Endothelial cell of umbilical vein (primary cell): ENCODE data around the gene ADGRG7. TPM values are rescaled to one million over a fixed set of nuclear protein-coding genes. Genes with fewer than 3 reads are reported as not detected.

ENCODE experiments used
- BruUV-seq: library from RNA; stranded (reverse); fragments of 400-500 nt; replicated peaks from 2 replicates; lab custom pipeline; 2021; lab: Mats Ljungman, UMichigan
- CTCF ChIA-PET: fragments of 300-600, 350-600 bp; sonication (Branson Sonifier 250); formaldehyde crosslinking; loops from one replicate; lab custom pipeline; 2021; ENCODE audit warnings: antibody characterized with exemption, inconsistent platforms; lab: Charles Lee
- POLR2A ChIA-PET: fragments of 300-600, 350-600 bp; sonication (Branson Sonifier 250); formaldehyde crosslinking; loops from one replicate; lab custom pipeline; 2021; ENCODE audit warnings: antibody characterized with exemption, inconsistent platforms; lab: Charles Lee
- DNase-seq: peaks from one replicate; pipeline ENCODE4 v3.0.0-alpha.2; 2011; ENCODE audit warnings: low read depth, low spot score
- FAIRE-seq: peaks from 2 replicates; lab custom pipeline; 2011; peaks lifted over from hg19 to GRCh38; lab: Jason Lieb, UNC
- H2AFZ ChIP-seq: 2 replicates; pipeline ENCODE4 v1.6.0; 2012; ENCODE audit warnings: low read depth, low read length, control low read depth, inconsistent platforms
- H3K27ac ChIP-seq: 2 replicates; pipeline ENCODE4 v1.5.1; 2011; ENCODE audit warnings: low read depth, mild to moderate bottlenecking, control low read depth, low read length, moderate library complexity; ENCODE audit not compliant: insufficient read depth
- H3K27me3 ChIP-seq, 2 experiments: 2 replicates each; pipeline versions ENCODE4 v1.6.0 to v1.6.1; 2011; ENCODE audit warnings: low read length in 2 of 2, mixed read lengths in 1 of 2; ENCODE audit not compliant: control insufficient read depth in 2 of 2, insufficient read depth in 2 of 2
- H3K36me3 ChIP-seq, 2 experiments: 2 replicates in 1 of 2; 3 replicates in 1 of 2; pipeline ENCODE4 v1.5.1; 2011; ENCODE audit warnings: low read length in 2 of 2, mild to moderate bottlenecking in 1 of 2, moderate library complexity in 1 of 2; ENCODE audit not compliant: control insufficient read depth in 2 of 2, insufficient read depth in 2 of 2; ENCODE audit errors: extremely low read depth in 1 of 2
- H3K4me1 ChIP-seq: 3 replicates; pipeline ENCODE4 v1.5.1; 2011; ENCODE audit warnings: mild to moderate bottlenecking, low read length; ENCODE audit not compliant: control insufficient read depth, insufficient read depth; ENCODE audit errors: extremely low read depth
- H3K4me2 ChIP-seq: 2 replicates; pipeline ENCODE4 v1.6.1; 2011; ENCODE audit warnings: low read length, control low read depth, mixed read lengths; ENCODE audit not compliant: insufficient read depth
- H3K4me3 ChIP-seq, 3 experiments: fragments of 200-600 bp in 1 of 3; sonication (generic), shearing (Covaris generic) in 1 of 3; replicated peaks in 1 of 3; 2 replicates each; pipeline ENCODE4 v1.5.1; 2011 to 2016; ENCODE audit warnings: control low read depth in 3 of 3, low read length in 3 of 3, mild to moderate bottlenecking in 2 of 3, inconsistent platforms in 1 of 3, low read depth in 1 of 3, moderate library complexity in 1 of 3; ENCODE audit not compliant: insufficient read depth in 1 of 3
- H3K79me2 ChIP-seq: 2 replicates; pipeline ENCODE4 v1.6.0; 2012; ENCODE audit warnings: low read length, inconsistent platforms; ENCODE audit not compliant: control insufficient read depth, insufficient read depth
- H3K9ac ChIP-seq: replicated peaks from 2 replicates; pipeline ENCODE3; 2011; ENCODE audit warnings: low read length, control low read depth; ENCODE audit not compliant: insufficient read depth; ENCODE audit errors: extremely low read depth
- H3K9me1 ChIP-seq: replicated peaks from 3 replicates; pipeline ENCODE4 v1.6.0; 2011; ENCODE audit warnings: mild to moderate bottlenecking, low read length; ENCODE audit not compliant: control insufficient read depth, insufficient read depth; ENCODE audit errors: extremely low read depth
- H3K9me3 ChIP-seq: replicated peaks from 2 replicates; pipeline ENCODE4 v1.5.1; 2012; ENCODE audit warnings: low read length, inconsistent platforms; ENCODE audit not compliant: control insufficient read depth, insufficient read depth
- H4K20me1 ChIP-seq: replicated peaks from 2 replicates; pipeline ENCODE3; 2011; ENCODE audit warnings: mild to moderate bottlenecking, low read length; ENCODE audit not compliant: control insufficient read depth, insufficient read depth; ENCODE audit errors: extremely low read depth
- CTCF ChIP-seq, 2 donors: IDR thresholded peaks; 1 replicate in 1 of 2; 2 replicates in 1 of 2; pipeline ENCODE4 v1.5.1; 2011; ENCODE audit warnings: low read length in 2 of 2, mild to moderate bottlenecking in 2 of 2, moderate library complexity in 2 of 2, control low read depth in 1 of 2, inconsistent platforms in 1 of 2, low read depth in 1 of 2; ENCODE audit not compliant: insufficient read depth in 1 of 2; ENCODE audit errors: extremely low read depth in 1 of 2
- EZH2 ChIP-seq: IDR thresholded peaks from 2 replicates; pipeline ENCODE4 v1.6.1; 2012; ENCODE audit warnings: borderline replicate concordance, low read depth, mild to moderate bottlenecking, moderate library complexity, low read length, inconsistent platforms; ENCODE audit not compliant: severe bottlenecking
- FOS ChIP-seq: IDR thresholded peaks from 2 replicates; pipeline ENCODE4 v1.6.1; 2011; ENCODE audit warnings: mild to moderate bottlenecking, low read length, moderate library complexity, borderline replicate concordance; ENCODE audit not compliant: insufficient read depth
- GATA2 ChIP-seq: IDR thresholded peaks from 2 replicates; pipeline ENCODE4 v1.7.0; 2011; ENCODE audit warnings: low read depth, mild to moderate bottlenecking, moderate library complexity, mixed read lengths, low read length; ENCODE audit not compliant: insufficient read length, insufficient read depth
- JUN ChIP-seq: IDR thresholded peaks from 2 replicates; pipeline ENCODE4 v1.6.1; 2011; ENCODE audit warnings: borderline replicate concordance, low read depth; ENCODE audit not compliant: insufficient read length, insufficient read depth
- MAX ChIP-seq: IDR thresholded peaks from 2 replicates; pipeline ENCODE4 v1.6.1; 2011; ENCODE audit not compliant: insufficient read depth, insufficient read length
- MYC ChIP-seq: IDR thresholded peaks from one replicate; pipeline ENCODE4 v1.6.1; 2011; ENCODE audit warnings: mild to moderate bottlenecking, low read depth, low read length
- POLR2A ChIP-seq: IDR thresholded peaks from 2 replicates; pipeline ENCODE4 v1.6.1; 2012; ENCODE audit warnings: low read depth, mild to moderate bottlenecking, control low read depth, low read length
- POLR2AphosphoS5 ChIP-seq: IDR thresholded peaks from 2 replicates; pipeline ENCODE4 v1.6.1; 2012; ENCODE audit warnings: low read depth, mild to moderate bottlenecking, control low read depth, low read length, moderate library complexity; ENCODE audit not compliant: insufficient read depth
- dilution Hi-C: fragments of 300-500 bp; cut with MboI; formaldehyde crosslinking; loops from one replicate; pipeline ENCODE4 v1.15.0; 2019; ENCODE audit warnings: low sequenced_read_pairs; ENCODE audit not compliant: extremely low pct_ligation_motif_present
- intact Hi-C: fragments of 100-400 bp; cut with micrococcal nuclease; formaldehyde crosslinking; loops from one replicate; pipeline ENCODE4 v1.10.0; 2022
- polyA plus RNA-seq, 4 experiments: library from polyadenylated mRNA; depleted of rRNA in 3 of 4; stranded (reverse) in 3 of 4; unstranded in 1 of 4; fragments of >200 nt; gene quantifications; 2 replicates each; pipeline versions ENCODE4 v1.2.1 to v1.2.3, GENCODE V29; 2011 to 2012; ENCODE audit warnings: missing spikeins in 1 of 4
- total RNA-seq: library from RNA; stranded (reverse); gene quantifications from 2 replicates; pipeline ENCODE4 v1.2.3, GENCODE V29; 2021

The ADGRG7 gene
- total and polyA plus RNA-seq, 2 donors (not counting 3 experiments of a cell fraction or from before 2014, with no cell fraction given): not detected

- H3K4me1 ChIP-seq: no peaks in the 10 kb centered on the region
- no peaks in the 10 kb centered on the region for H3K36me3 ChIP-seq
- no peak for FAIRE-seq
- POLR2A ChIA-PET: no interaction called here
- H3K9ac ChIP-seq: no peak overlapping the region
- intact Hi-C loops: no loop called here
- no peak for TF ChIP-seq POLR2AphosphoS5
- TF ChIP-seq JUN: no peak
- no peak for TF ChIP-seq EZH2
- no peak for TF ChIP-seq MAX
- TF ChIP-seq FOS: no peak
- TF ChIP-seq GATA2: no peak
- TF ChIP-seq POLR2A: no peak
- TF ChIP-seq CTCF (IDR thresholded peaks at IDR 0.05; ENCODE audit: extremely low read depth in 1 of 2, insufficient read depth in 1 of 2, low read depth in 1 of 2, low read length in 2 of 2): no peak
- TF ChIP-seq MYC: no peak
- H2AFZ ChIP-seq: no peak overlapping the region
- H3K79me2 ChIP-seq: no peaks in the 10 kb centered on the region
- no peaks in the 10 kb centered on the region for H3K9me3 ChIP-seq
- H3K27me3 ChIP-seq: peaks cover 9 to 23% of the 10 kb centered on the region in 2 experiments
- BruUV-seq: no TSS peak
- DNase-seq: no peak
- no peaks in the 10 kb centered on the region for H3K9me1 ChIP-seq
- H3K27ac ChIP-seq: no peak overlapping the region
- no peaks in the 10 kb centered on the region for H4K20me1 ChIP-seq
- CTCF ChIA-PET: interaction anchor here (0.8 to 1.4 kb wide), 2 partner anchors 13 to 14 kb away, joined by 3 read pairs; no protein-coding TSS in a partner anchor
- no peak overlapping the region for H3K4me2 ChIP-seq
- dilution Hi-C loops: no loop called here
- H3K4me3 ChIP-seq: no peak overlapping the region
Measured at GRCh38 chr3:100693225-100693624, 83.8 kb downstream of the ADGRG7 start.
